GM12875 (cell line): ENCODE measurements around the gene TUBD1.

Source experiments
- H3K4me3 ChIP-seq: one replicate; pipeline ENCODE4 v1.5.1; 2011; ENCODE audit warnings: low read depth, low read length, control low read depth
- TF ChIP-seq, protein P1 (sequence below): IDR thresholded peaks from 2 replicates; pipeline ENCODE4 v1.5.1; 2011; ENCODE audit warnings: low read depth, mild to moderate bottlenecking, control low read depth, inconsistent platforms, low read length, moderate library complexity, borderline replicate concordance; ENCODE audit not compliant: insufficient read depth

TUBD1 gene

DNA sequence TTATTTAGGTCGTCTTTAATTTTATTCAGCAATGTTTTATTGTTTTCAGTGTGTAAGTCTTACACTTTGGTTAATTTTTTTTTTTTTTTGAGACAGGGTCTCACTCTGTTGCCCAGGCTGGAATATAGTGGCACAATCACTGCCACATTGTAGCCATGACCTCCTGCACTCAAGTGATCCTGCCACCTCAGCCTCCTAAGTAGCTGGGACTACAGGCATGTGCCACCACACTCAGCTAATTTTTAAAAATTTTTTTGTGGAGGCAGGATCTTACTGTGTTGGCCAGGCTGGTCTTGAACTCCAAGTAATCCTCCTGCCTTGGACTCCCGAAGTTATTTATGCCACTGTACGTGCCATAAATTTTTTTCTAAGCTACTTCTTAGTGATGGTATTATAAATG, 14.7 kb upstream of the TUBD1 start:
- H3K4me3 ChIP-seq = no peak overlapping the region
- TF ChIP-seq, protein P1, sequence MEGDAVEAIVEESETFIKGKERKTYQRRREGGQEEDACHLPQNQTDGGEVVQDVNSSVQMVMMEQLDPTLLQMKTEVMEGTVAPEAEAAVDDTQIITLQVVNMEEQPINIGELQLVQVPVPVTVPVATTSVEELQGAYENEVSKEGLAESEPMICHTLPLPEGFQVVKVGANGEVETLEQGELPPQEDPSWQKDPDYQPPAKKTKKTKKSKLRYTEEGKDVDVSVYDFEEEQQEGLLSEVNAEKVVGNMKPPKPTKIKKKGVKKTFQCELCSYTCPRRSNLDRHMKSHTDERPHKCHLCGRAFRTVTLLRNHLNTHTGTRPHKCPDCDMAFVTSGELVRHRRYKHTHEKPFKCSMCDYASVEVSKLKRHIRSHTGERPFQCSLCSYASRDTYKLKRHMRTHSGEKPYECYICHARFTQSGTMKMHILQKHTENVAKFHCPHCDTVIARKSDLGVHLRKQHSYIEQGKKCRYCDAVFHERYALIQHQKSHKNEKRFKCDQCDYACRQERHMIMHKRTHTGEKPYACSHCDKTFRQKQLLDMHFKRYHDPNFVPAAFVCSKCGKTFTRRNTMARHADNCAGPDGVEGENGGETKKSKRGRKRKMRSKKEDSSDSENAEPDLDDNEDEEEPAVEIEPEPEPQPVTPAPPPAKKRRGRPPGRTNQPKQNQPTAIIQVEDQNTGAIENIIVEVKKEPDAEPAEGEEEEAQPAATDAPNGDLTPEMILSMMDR = no peak

DNA sequence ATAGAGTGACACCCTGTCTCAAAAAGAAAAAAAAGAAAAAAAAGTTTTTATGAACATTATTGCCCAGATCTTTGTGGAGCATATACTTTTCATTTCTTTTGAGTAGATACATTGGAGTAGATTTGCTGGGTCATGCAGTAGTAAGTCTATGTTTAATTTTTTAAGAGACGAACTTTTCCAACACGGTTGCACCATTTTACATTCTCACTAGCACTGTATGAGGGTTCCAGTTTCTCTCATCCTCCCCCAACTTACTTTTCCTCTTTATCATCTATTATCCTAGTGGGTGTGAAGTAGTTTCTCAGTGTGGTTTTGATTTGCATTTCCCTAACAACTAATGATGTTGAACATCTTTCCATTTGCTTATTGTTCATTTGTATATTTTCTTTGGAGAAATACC, 10.7 kb upstream of the TUBD1 start:
- H3K4me3 ChIP-seq = no peak overlapping the region
- TF ChIP-seq, protein P1 = no peak

DNA sequence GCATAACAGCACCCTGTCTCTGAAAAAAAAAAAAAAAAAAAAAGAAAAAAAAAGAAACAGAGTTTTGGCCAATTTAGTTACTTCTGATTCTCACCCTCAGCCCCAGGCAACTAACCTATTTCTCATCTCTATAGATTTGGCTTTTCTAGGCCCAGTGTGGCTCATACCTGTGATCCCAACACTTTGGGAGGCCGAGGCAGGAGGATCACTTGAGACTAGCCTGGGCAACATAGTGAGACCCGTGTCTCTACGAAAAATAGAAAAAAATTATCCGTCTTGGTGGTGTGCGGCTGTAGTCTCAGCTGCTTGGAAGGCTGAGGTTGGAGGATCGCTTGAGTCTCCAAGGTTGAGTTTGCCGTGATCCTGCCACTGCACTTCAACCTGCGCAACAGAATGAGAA, 8.9 kb upstream of the TUBD1 start:
- H3K4me3 ChIP-seq = no peak overlapping the region
- TF ChIP-seq, protein P1 = no peak

DNA sequence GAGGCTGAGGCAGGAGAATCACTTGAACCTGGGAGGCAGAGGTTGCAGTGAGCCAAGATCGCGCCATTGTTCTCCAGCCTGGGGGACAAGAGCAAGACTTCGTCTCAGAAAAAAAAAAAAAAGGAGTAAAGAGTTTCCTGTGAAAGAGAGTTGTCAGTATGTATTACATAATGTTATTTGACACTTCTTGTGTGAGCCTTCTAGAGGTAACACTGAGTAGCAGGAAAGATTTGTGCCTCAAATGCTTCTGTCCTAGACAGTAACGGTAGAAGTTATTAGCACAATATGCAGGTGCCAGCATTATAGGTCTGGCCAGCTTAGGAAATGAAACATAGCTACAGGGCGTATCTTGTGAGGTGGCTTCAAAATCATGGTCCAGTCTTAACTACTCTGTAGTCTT, 6.4 kb upstream of the TUBD1 start:
- H3K4me3 ChIP-seq = no peak overlapping the region
- TF ChIP-seq, protein P1 = peak; percentile 54; the same call in 1 of the 2 replicates

DNA sequence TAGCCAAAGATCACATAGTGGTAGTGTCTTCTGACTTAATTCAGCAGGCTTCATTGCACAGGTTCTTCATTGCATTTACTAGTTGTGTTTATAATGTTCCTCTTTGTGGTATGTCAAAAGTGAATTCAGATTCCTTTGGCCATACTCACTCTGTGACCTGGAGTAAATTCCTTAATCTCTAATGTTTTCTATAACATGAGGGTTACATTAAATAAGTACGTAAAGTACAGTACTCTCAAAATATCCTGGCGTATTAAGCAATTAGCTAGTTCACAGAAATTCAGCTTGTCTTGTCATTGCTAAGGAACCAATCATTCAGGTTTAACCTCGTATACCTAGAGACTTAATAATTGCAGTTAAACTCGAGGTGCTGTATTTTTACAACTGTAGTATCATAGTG, 4.3 kb upstream of the TUBD1 start:
- TF ChIP-seq, protein P1 = no peak
- no peak overlapping the region for H3K4me3 ChIP-seq

DNA sequence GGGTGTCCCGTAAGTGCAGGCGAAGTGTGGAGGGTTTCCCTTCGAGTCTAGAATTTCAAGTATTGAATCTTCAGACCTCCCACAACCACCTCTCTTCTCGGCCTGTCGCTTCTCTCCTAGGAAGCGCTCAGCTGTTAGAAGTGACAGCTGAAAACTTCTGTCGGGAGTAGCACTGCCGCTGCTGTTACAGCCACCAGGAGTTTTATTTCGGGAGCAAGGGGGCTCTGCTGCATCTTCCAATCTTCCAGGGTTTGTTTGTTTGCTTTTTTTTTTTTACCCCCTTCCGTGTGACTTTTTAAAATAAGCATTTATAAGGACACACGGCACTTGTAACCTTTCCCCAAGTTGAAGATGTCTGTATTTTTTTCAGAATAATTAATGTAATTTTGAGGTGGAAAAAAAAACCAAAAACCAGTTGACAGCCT, 945 bp upstream of the TUBD1 start:
- TF ChIP-seq, protein P1 = no peak

DNA sequence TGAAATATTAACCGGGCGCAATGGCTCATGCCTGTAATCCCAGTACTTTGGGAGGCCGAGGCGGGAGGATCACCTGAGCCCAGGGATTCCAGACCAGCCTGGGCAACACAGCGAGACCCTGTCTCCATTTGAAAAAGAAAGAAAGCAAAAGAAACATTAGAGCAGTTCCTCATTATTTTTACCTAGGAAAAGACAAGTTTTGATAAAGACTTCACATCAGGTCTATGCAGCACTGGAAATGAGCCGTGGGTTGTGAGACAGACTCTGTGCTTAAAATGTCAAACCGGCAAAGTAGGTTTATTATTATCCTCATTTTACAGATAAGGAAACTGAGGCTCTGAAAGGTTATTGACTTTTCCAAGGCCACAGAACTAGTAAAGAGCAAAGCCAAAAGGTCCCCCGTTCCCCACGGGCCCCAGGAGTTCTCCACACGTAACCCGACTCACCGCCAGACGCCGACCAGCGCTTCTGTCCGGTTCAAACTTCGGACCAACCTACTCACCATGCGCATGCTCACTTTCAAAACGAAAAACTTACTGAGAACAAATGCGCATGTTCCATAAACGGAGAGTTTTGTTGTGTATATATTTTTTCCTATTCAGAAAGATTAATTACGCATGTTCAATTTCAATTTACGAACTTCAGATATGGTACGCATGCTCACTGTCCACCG, 356 bp downstream of the TUBD1 start:
- H3K4me3 ChIP-seq = peak overlapping the region; percentile 69
- TF ChIP-seq, protein P1 = no peak

More for the DNA sequence above, 945 bp upstream of the TUBD1 start:
- H3K4me3 ChIP-seq = peak overlapping the region; percentile 74
